ENCODE measurements around the gene RDX.

RDX gene

DNA sequence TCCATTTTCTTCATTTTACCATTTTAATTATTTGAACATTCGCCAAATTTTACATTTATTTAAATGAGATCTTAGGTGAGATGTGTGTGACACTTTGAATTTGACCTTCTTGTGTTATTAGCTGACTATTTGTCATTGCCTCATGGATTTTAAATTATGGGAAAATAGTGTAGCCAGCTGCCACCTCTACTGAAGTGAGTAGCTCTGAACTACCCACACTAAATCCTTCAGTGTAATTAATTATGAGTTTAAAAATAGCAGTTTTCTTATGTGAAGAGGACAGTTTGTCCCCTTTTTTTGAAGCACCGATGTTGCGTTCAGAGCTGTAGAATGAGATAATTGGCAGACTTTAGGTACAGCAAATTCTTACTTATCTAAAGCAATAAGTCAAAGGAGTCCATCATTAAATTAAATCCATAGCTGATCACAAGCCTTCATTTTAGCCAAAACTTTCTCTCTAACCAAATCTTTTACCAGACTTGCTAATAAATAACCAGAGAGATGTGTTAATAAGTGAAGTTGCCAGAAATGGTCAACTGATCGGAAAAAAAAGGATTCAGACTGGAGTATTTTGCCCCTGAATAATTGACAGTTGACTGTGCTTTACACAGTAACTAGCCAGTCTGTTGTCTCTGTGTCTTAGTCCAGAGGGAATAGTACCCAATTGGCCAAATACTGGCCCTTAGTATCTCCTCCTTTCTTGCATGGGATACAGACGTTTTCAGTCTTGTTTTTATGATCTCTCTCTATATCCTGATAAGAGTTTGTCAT is 128.2 kb downstream of the RDX start:
- no peak for DNase-seq

DNA sequence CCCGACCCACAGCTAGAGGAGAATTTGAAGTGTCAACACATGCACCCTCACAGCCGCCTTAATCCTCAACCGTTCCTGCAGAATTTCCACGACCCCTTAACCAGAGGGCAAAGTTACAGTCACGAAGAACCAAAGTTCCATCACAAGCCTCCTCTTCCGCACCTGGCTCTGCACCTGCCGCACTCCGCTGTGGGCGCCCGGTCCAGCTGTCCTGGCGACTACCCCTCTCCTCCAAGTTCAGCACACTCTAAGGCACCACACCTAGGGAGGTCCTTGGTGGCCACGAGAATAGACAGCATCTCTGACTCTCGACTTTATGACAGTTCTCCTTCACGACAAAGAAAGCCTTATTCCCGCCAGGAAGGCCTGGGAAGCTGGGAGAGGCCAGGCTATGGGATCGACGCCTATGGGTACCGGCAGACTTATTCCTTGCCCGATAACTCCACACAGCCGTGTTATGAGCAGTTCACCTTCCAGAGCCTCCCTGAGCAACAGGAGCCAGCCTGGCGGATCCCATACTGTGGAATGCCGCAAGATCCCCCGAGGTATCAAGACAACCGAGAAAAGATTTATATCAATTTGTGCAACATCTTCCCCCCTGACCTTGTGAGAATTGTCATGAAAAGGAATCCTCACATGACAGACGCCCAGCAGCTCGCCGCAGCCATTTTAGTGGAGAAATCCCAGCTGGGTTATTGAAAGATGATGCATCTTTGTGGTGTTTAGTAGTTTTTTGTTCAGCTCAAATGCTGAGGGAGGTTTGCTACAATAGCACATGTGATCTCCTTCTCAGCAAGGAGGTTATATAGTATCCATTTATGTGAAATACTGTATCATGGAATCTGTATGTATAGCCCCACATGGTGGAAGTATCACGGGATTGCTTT is 131.1 kb downstream of the RDX start:
- no peak for DNase-seq

DNA sequence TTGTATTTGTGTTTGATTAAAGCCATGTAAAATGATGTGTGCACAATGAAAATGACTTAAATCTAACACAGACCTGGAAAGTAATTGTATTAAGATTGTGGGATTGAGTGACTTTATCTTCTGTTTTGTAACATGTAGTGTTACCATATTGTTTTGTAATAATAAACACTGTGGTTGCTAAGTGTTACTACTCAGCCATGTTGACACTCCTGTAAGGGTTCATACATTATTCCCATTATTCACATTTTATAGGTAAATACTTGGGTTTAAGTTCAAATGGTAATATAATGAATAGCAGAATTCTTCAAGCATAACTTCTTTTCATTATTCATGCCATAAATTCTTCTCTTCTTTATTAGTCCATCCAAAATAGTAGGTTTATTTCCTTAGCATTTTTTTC is 134.2 kb downstream of the RDX start:
- no peak for DNase-seq

DNA sequence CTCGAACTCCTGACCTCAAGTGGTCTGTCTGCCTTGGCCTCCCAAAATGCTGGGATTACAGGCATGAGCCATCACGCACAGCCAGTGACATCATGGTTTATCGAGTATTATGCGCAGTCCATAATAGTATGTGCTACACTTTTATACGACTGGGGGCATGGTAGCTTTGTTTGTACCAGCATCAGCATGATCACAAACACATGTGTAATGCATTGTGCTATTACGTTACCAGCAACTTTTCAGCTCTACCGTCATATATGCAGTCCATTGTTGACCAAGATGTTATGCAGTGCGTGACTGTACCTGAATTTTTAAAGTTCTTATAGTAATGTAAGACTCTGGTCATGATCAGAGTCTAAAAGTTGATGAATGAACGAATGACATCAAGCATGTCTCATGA is 135.4 kb downstream of the RDX start:
- no peak for DNase-seq

DNA sequence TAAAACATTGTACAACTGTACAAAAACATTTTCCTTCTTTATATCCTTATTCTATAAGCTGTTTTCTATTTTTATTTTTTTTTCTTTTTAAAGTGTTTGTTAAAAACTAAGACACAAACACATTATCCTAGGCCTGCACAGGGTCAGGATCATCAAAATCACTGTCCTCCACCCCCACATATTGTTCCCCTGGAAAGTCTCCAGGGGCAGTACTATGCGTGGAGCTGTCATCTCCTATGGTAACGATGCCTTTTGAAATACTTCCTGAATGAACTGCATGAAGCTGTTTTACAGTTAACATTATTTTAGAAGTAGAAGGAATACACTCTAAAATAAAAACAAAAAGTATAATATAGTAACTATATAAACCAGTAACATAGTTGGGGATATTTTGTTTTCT is 136.0 kb downstream of the RDX start:
- DNase-seq = no peak

DNA sequence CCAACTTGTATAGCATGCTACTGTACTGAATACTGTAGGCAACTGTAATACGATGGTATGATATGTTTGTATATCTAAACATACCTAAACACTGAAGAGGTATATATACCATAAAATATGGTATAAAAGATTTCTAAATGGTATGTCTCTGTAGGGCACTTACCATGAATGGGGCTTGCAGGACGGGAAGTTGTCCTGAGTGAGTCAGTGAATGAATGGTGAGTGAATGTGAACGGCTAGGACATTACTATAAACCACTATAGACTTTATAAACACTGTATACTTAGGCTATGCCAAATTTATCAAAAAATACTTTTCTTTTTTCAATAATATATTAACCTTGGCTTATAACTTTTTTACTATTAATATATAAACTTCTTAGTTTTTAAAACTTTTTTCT is 136.4 kb downstream of the RDX start:
- DNase-seq = no peak

DNA sequence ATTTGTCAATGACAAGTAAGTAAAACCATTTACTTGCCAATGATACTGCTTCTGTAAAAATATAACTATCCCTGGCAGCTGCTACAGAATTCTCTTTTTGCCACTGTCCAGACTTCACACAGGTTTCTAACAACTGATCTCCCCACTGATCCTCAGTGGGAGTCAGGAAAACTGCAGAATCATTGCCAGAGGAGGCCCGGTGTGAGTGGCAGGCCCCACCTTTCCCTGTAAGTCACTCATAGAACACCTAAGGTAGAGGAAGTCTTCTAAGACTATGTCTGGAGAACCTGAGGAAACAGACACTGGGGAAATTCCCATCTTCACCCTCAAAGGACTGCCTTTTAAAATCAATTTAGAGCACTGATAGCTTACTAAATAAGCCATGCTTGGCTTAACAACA is 136.9 kb downstream of the RDX start:
- no peak for DNase-seq

DNA sequence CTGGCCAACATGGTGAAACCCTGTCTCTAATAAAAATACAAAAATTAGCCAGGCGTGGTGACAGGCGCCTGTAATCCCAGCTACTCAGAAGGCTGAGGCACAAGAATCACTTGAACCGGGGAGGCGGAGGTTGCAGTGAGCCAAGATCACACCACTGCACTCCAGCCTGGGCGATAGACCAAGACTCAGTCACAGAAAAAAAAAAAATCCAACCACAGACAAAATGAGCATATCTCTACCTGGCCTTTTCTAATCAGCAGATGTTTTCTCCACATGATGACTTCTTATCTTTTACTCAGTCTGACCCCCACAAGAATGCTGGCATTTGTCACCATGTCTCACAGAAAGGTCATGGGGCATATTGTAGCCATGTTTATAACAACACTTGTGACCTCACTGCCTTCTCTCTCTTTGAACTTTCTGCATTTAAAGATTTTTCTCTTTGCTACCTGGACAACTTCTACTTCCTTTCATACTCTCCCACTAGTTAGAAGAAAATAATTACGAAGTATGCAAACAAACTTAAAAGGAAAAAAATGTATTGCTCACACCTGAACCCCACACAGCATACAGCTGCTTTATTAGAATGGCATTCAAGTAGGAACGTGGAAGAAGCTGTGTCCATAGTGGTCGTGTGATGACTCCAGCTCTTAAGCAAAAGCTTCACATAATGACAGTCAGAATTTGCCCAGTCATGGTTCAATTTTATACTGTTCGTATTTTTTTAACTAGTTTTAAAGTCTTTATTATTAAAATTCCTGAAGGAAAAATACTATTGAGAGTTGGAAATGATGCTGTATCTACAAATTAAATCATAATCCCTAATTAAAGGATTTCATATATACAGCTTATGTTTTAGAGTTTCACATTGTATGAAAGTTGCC is 137.9 kb downstream of the RDX start:
- DNase-seq = no peak

DNA sequence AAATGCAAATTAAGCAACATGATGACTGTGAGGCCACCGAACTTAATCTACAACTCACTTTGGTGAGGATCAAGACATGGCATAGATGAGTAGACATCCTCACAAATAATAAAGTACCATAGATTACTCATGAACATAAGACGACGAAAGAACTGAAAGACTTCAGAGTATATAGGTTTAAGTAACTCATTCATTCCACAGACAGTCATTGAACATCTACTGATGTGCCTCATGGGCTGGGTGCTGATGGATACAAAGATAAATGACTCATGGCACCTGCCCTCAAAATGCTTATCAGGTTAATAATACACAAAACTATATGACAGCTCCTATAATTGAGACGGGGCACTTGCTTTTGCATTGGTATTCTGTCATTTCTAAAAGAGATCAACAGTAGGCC is 139.9 kb downstream of the RDX start:
- no peak for DNase-seq

DNA sequence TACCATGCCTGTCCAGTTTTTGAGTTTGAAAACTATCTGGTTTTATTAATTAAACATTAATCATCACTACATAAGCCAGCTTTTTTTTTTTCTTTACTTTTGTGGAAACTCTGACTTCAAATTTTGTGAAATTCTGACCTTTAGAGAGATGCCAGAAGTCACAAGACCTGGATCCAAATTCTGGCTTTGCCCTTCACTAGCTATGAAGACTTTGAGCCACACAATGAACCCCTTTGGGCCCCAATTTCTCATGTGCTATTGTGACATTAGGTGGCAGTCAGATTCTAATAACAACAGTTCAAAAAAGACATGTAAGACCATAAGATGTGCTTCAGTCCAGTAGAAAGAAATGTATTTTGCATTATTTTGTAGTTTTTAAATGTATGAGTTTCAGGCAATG is 142.9 kb downstream of the RDX start:
- DNase-seq = no peak

DNA sequence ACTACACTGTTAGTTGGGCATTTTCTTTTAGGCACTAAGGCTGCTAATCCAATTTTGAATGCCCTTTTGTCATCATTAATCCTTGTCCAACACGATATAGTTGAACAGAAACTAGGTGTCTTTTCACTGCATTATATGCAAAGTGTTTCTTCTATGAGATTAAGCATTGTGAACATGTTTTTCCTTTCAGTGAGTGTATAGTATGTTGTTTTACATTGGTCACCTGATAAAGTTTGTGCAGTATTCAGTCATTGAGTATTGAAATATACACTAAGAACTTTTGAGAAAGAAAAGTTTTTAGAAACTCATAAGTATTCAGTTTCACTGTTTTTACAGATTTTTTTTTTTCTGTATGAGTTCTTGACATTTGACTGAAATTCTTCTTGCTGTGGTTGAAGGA is 144.2 kb downstream of the RDX start:
- DNase-seq = no peak

DNA sequence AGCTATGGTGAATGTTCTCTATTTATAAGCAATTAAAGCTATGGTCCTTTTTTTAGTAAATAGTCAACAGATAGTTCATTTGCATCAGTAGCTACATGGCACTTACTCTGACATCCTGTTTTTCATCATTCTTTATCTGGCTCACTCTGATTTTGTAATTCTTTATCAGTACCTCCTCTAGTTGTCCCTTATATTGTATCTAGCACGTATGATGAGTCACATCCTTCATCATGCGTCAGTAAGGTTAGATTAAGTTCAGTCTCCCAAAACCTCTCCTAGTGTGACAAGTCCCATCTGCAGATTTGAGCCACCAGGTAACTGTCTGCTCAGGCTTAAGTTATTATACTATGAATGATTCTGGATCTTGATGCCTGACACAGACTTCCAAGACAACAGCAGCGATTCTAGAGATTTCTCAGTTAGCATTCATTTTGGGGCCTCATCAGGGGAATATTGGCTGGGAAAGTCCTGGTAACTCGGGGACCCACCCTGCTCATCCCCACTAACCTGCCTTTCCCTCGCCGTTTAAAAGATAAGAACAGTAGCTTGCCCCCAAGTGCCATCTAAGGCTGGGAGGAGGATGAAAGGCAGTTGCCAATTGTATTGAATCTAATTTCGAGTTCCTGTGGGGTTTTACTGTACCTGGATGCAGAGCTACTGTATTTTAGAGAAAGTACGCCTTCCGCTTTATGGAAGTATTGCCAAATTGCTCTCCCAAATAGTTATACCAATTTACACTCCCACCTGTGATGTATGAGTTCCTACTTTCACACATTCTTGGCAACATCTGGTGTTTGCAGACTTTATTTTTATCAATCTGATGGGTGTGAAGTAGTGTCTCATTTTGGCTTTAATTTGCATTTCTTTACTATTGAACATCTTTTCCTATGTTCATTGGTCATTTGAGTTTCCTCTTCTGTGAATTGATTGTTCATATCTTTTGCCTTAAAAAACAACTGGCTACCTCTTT is 147.4 kb downstream of the RDX start:
- DNase-seq = no peak

DNA sequence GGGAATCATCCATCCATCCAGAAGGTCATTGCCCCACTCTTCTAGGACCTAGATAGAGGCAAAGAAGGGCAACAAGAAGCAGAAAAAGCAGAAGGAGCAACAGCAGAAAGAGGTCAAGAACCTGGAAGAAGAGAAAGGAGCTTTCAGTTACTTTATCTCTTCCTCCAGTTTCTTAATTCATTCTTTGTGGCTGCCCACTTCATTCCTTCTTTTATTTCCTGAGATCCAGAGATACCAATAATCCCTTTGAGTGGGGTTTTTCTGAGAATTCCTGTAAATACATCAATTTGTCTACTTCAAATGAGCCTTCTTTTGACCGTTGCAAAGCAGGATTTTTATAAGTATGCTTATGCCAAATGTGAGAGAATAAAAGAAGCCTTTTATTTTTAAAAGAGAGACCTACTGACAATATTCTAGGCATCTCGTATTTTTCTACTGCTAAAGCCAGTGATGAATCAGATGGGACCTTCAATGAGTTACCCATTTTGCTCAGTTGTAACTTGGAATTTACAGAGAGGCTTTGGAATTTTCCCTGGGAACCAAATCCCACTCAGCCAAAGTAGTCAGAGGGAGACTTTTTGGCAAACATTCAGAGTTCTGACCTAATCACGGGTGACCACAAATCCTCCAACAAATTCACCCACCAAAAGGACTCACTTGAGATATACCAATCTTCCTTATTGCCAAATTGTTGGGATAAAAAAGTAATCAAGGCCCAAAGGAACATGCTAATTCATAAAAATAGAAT is 148.3 kb downstream of the RDX start:
- no peak for DNase-seq

DNA sequence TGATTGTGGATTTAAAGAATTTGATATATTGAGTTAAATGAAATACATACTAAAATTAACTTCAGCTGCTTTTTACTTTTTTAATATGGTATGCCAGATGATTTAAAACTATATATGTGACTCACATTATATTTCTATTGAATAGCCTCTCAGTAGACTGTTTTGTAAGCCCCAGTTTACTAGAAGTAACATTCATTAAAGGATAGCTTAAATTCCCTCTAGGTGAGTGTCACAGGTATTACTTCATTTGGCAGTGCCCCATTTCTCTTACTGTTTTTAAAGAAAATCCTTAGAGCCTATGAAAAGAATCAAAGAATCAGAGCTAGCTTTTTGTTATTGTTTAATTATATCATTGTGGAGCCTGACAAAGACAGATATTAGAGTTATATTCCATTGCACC is 154.6 kb downstream of the RDX start:
- DNase-seq = no peak

DNA sequence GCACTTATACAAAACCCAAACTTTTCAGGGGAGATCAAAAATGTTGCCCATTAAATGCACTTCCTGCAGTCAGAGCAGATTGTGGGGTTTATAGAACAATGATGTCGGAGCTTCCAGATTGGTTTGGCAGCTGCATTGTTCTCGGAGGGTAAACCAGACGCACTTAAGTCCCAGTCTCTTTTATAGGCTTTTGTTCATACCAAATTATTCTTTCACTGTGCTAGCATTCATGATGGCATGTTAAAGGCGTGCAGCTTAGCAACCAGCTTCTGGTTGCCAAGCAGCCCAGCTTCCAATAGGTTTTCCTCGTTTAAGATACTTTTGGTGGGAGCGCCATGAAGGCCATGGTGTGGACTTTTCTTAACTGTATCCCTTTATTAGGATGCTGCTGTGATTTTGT is 162.3 kb downstream of the RDX start:
- no peak for DNase-seq

DNA sequence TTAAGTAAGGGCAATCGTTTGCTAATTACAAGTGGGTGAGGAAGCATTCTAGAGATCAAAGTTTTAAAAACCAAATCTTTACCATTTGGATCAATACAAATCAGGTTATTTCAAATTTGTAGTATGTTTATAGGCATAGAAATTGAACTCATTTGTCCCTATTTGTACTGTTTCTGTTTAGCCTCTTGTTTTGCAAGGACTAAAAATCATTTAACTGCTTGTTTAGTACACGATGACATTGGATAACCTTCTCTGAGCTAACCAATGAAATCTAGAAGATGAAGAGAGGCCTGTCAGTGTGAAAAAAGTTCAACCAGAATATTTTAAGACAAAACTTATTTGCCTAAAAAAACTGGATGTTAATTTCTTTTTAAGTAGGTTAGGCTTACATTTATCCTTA is 163.3 kb downstream of the RDX start:
- no peak for DNase-seq

DNA sequence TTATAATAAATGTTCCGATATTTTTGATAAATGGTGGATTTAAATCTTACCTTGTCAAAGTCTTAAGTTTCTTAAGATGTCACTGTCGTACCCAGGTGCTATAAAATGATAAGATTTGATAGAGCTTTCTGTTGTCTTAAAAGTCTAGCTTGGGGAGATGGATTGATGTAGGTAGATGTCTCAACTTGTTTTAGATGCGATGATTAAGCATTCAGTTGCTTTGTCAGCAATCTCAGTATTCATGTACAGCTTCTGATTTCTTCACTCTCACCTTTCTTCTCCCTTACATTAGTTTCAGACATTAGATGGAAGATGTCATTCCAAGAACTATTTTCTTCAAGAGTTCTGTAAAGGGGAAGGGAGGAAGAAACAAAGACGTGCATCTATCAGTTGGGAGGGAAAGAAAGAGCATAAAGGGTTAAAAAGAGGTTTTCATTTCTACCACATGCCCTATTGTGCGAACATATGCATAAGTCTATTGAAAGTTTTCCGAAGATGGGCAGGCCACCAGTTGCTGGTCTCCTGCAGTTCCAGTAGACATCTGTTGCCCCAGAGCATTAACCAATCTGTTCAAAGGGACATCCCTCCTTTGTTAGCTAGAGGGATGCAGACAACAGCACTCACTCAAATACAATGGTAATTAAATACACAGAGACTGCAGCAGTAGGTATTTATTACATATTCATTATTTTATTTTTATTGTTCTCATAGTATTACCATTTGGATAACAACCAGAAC is 164.9 kb downstream of the RDX start:
- no peak for DNase-seq

DNA sequence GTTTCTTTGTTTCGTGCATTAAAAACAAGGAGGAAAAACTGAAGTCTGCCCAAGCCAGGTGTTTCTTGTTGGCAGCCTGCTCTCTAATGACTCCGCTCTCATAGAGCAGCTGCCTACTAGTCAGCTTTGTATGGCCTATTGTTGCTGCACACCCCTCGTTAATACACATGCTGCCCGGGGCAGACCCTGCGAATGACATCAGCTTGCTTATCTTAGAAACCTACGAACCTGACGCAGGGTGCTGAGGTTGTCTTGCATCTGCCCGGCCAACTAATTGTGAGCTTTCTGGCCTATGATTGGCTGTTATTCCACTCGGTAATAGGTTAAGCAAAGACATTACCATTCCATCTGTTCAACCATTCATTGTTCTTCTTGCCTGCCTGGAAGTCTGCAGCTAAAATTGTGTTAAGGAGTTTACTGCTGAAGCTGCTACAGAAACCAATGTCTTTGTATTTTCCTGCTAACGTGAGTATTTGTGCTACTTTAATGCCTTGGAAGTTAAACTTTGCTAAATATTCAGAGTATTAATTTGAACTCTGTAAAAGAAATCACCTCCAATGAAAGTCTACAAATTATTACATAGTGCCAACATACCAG is 165.7 kb downstream of the RDX start:
- no peak for DNase-seq

DNA sequence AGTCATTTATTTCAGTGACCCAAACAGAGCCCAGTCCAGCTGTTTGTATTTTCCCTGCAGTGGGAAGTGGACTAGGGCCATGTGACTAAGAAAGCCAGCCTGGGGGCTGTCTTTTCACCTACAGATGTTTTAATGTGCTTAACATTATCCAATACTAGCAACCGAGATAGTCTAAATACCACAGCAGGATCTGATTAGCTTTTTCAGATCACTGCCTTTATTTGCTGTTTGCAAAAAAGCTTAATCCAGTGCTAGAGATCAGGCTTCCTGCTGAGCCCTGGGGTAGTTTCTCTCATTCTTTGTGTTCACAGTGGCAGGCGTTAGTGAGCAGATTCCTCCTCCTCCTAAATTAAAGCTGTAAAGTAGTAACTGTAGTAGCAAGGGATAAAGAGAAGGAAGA is 168.3 kb downstream of the RDX start:
- no peak for DNase-seq

DNA sequence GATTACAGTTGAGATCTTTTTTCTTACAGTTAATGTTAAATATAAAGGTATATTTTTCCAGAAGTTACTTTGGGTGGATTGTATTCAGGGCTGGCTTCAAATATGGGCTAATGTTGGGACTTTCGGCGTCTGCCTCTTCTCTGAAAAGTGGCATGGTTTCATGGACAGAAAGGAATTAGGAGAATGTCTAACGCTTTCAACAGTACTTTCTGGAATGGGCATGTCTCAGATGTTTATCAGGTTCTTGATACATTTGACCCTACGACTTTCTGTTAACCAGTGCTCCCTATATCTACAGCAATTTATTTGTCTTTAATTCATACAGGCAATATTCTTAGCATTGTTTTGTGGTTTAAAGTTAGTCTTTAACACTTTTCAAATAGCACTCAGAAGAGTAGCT is 169.5 kb downstream of the RDX start:
- no peak for DNase-seq
